Measurements from ENCODE around the gene IL12RB1.
A peak's percentile ranks its signal among the peaks of the same experiment; 100 is the strongest.

The IL12RB1 gene

GRCh38 chr19:18016209-18016910, 70.4 kb downstream of the IL12RB1 start:
- ATAC-seq (ENCODE audit: insufficient read depth, low read depth), result no peak; the same call in 2 of the 3 replicates
- DNase-seq, result no peak
- H3K4me2 ChIP-seq (ENCODE audit: insufficient read depth, low read length), result no peak overlapping the region
- H3K4me3 ChIP-seq (ENCODE audit: low read depth in 1 of 2, low read length in 2 of 2), result no peak overlapping the region
- no peaks in the 10 kb centered on the region for H3K79me2 ChIP-seq (ENCODE audit: insufficient read depth, low read length)
- no peak overlapping the region for H3K27ac ChIP-seq (ENCODE audit: low read length)
- TF ChIP-seq EZH2 (IDR thresholded peaks at IDR 0.05; ENCODE audit: borderline replicate concordance, low read depth, low read length, severe bottlenecking) (no peak), CTCF (IDR thresholded peaks at IDR 0.05; ENCODE audit: borderline replicate concordance, extremely low read depth, low read length, poor library complexity, severe bottlenecking) (no peak)
- H3K4me1 ChIP-seq (ENCODE audit: insufficient read depth, low read length), result peaks cover 38% of the 10 kb centered on the region
- H4K20me1 ChIP-seq (ENCODE audit: insufficient read depth, low read length), result no peaks in the 10 kb centered on the region
- peaks cover 21% of the 10 kb centered on the region for H3K36me3 ChIP-seq (ENCODE audit: insufficient read depth, low read length)
- no peaks in the 10 kb centered on the region for H3K27me3 ChIP-seq (ENCODE audit: insufficient read depth, low read length, poor library complexity)
- no peaks in the 10 kb centered on the region for H3K9me3 ChIP-seq (ENCODE audit: insufficient read depth, low read length, severe bottlenecking)
- no peak overlapping the region for H2AFZ ChIP-seq (ENCODE audit: low read depth, low read length)
- no peak overlapping the region for H3K9ac ChIP-seq (ENCODE audit: low read depth, low read length)

GRCh38 chr19:18014197-18014596, 72.5 kb downstream of the IL12RB1 start:
- Histone ChIP-seq H3K4me2 (ENCODE audit: insufficient read depth, low read length) (peak overlapping the region; percentile 1; the same call in 1 of the 2 replicates), H4K20me1 (ENCODE audit: insufficient read depth, low read length) (no peaks in the 10 kb centered on the region), H2AFZ (ENCODE audit: low read depth, low read length) (no peak overlapping the region), H3K9ac (ENCODE audit: low read depth, low read length) (peak overlapping the region; percentile 17), H3K4me1 (ENCODE audit: insufficient read depth, low read length) (peaks cover 36% of the 10 kb centered on the region), H3K27ac (ENCODE audit: low read length) (peak overlapping the region; percentile 51), H3K27me3 (ENCODE audit: insufficient read depth, low read length, poor library complexity) (no peaks in the 10 kb centered on the region), H3K79me2 (ENCODE audit: insufficient read depth, low read length) (0 out of 2 replicates have a peak, but pooled peaks cover 4% of the 10 kb centered on the region), H3K36me3 (ENCODE audit: insufficient read depth, low read length) (peaks cover 42% of the 10 kb centered on the region), H3K9me3 (ENCODE audit: insufficient read depth, low read length, severe bottlenecking) (no peaks in the 10 kb centered on the region), H3K4me3 (ENCODE audit: low read depth in 1 of 2, low read length in 2 of 2) (no peak overlapping the region)
- ATAC-seq (ENCODE audit: insufficient read depth, low read depth) (peak; percentile 69; the same call in 2 of the 3 replicates), DNase-seq (peak; percentile 42)
- no peak for TF ChIP-seq EZH2 (IDR thresholded peaks at IDR 0.05; ENCODE audit: borderline replicate concordance, low read depth, low read length, severe bottlenecking)
- no peak for TF ChIP-seq CTCF (IDR thresholded peaks at IDR 0.05; ENCODE audit: borderline replicate concordance, extremely low read depth, low read length, poor library complexity, severe bottlenecking)

- peaks cover 44% of the 10 kb centered on the region for H3K4me1 ChIP-seq (ENCODE audit: insufficient read depth, low read length)
- TF ChIP-seq EZH2 (IDR thresholded peaks at IDR 0.05; ENCODE audit: borderline replicate concordance, low read depth, low read length, severe bottlenecking) (no peak), CTCF (IDR thresholded peaks at IDR 0.05; ENCODE audit: borderline replicate concordance, extremely low read depth, low read length, poor library complexity, severe bottlenecking) (no peak)
- peaks cover 50% of the 10 kb centered on the region for H3K36me3 ChIP-seq (ENCODE audit: insufficient read depth, low read length)
- H3K27me3 ChIP-seq (ENCODE audit: insufficient read depth, low read length, poor library complexity), result no peaks in the 10 kb centered on the region
- no peaks in the 10 kb centered on the region for H4K20me1 ChIP-seq (ENCODE audit: insufficient read depth, low read length)
- no peak for ATAC-seq (ENCODE audit: insufficient read depth, low read depth)
- DNase-seq, result no peak
- H3K9me3 ChIP-seq (ENCODE audit: insufficient read depth, low read length, severe bottlenecking), result no peaks in the 10 kb centered on the region
- H3K27ac ChIP-seq (ENCODE audit: low read length), result peak overlapping the region; percentile 51
- peak overlapping the region; percentile 1; the same call in 1 of the 2 replicates for H3K4me2 ChIP-seq (ENCODE audit: insufficient read depth, low read length)
- H2AFZ ChIP-seq (ENCODE audit: low read depth, low read length), result no peak overlapping the region
- H3K79me2 ChIP-seq (ENCODE audit: insufficient read depth, low read length), result peaks cover 9% of the 10 kb centered on the region
- peak overlapping the region; percentile 20 for H3K9ac ChIP-seq (ENCODE audit: low read depth, low read length)
- H3K4me3 ChIP-seq (ENCODE audit: low read depth in 1 of 2, low read length in 2 of 2), result no peak overlapping the region
These were observed 73.3 kb downstream of the IL12RB1 start for GRCh38 chr19:18013210-18014111.
